Measurements from ENCODE around the gene EML1.

The EML1 gene

DNA sequence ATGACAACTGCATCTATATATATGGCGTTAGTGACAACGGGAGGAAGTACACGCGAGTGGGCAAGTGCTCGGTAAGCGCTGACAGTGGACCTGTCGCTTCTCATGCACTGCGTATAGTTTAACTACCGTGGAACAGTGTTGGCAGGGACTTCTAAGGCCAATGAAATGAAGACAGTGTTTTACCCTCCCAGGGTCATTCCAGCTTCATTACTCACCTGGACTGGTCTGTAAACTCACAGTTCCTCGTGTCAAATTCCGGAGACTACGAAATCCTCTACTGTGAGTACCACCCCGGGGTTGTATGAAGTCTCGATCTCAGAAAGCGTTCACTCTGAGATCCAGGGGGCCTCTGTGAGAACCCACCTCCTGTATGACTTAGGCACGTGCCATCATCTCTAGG is 142.8 kb downstream of the EML1 start:
- no peak for DNase-seq (ENCODE audit: low read depth)
- no peak overlapping the region for H3K4me3 ChIP-seq (ENCODE audit: control insufficient read depth, low read depth, low read length)
- TF ChIP-seq, protein P1, sequence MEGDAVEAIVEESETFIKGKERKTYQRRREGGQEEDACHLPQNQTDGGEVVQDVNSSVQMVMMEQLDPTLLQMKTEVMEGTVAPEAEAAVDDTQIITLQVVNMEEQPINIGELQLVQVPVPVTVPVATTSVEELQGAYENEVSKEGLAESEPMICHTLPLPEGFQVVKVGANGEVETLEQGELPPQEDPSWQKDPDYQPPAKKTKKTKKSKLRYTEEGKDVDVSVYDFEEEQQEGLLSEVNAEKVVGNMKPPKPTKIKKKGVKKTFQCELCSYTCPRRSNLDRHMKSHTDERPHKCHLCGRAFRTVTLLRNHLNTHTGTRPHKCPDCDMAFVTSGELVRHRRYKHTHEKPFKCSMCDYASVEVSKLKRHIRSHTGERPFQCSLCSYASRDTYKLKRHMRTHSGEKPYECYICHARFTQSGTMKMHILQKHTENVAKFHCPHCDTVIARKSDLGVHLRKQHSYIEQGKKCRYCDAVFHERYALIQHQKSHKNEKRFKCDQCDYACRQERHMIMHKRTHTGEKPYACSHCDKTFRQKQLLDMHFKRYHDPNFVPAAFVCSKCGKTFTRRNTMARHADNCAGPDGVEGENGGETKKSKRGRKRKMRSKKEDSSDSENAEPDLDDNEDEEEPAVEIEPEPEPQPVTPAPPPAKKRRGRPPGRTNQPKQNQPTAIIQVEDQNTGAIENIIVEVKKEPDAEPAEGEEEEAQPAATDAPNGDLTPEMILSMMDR (IDR thresholded peaks at IDR 0.05; ENCODE audit: control insufficient read depth, insufficient read depth, low read depth, low read length, missing control alignments), result no peak

DNA sequence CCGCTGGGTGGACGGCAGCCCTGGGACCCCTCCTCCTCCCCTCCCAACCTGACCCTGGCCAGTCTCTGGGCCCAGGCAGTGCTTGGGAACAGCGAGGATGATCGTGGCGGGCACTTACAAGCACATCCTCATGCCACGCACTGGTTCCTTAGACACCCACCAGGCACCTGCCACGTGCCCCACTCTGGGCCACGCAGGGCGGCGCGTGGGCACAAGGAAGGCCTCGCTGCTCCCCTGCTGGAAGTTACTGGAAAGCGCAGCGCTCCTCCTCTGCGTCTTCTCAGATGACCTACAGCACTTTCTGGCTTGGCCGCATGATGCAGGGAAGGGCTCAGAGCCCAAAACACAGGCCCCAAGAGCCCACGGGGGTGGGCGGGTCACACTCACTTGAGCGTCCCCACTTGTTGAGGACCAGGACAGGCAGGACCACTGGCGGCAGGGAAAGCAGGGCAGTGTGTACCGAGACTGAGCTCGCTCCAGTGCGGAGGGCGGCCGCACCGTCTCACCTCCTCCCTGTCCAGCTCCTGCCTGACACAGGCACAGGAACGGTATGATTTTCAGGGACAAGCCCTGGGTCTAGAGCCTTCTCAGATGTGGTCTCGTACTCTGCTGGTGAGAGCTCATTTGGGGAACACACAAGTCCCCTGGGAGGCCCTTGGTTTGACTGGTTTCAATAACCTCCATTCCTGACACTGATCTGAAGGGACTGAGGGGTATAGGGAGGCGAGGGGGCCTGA is 143.7 kb downstream of the EML1 start:
- no peak for DNase-seq (ENCODE audit: low read depth)
- TF ChIP-seq, protein P1 (IDR thresholded peaks at IDR 0.05; ENCODE audit: control insufficient read depth, insufficient read depth, low read depth, low read length, missing control alignments), result no peak
- H3K4me3 ChIP-seq (ENCODE audit: control insufficient read depth, low read depth, low read length), result no peak overlapping the region

DNA sequence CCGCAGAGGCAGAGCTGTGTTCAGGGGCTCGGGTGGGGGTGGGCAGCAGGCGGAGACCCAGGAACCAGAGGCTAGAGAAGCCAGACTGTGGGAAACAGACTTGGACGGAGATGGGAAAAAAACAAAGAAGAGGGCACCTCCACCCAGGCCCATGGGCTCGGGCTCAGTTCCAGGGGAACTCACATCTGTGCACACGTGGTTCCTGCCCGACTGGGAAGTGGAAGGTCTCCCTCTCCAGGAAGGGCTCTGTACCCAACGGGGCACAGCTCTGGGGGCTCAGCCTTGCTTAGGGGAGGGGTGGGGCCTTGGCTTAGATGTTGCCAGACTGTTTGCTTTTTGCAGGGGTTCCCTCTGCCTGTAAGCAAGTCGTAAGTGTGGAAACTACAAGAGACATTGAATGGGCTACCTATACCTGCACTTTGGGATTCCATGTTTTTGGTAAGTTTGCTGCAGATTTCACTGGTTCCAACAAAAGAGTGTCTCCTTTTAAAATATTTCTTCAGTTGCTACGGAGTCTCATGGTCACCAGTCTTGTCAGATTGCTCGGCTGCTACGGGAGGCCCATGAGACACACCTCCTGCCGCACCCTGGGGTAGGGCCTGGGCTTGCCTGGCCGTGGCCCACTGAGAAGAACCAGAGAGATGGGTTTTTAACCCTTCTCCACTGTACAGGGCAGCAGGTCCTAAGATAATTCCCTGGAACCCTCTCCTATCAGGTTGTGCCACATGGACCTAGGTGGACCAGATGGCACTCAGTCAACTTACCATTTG is 144.4 kb downstream of the EML1 start:
- TF ChIP-seq, protein P1 (IDR thresholded peaks at IDR 0.05; ENCODE audit: control insufficient read depth, insufficient read depth, low read depth, low read length, missing control alignments), result no peak
- no peak for DNase-seq (ENCODE audit: low read depth)

DNA sequence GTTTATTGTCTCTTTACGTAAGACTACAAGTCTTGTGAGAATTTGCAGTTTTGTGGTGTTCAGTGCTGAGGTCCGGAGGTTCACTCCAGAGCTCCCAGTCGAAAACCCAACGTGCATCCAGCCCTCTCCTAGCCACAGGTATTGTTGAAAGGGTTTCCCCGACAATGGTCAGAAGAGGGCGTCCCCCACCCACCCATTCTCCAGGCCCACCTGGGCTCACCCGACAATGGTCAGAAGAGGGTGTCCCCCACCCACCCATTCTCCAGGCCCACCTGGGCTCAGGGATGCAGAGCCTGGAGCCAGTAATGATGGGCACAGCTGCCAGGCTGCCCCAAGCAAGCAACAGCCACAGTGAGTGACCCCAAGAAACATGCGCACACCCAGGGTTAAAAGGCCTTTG is 145.2 kb downstream of the EML1 start:
- no peak overlapping the region for H3K4me3 ChIP-seq (ENCODE audit: control insufficient read depth, low read depth, low read length)
- TF ChIP-seq, protein P1 (IDR thresholded peaks at IDR 0.05; ENCODE audit: control insufficient read depth, insufficient read depth, low read depth, low read length, missing control alignments), result no peak
- no peak for DNase-seq (ENCODE audit: low read depth)

More for the DNA sequence above, 144.4 kb downstream of the EML1 start:
- no peak overlapping the region for H3K4me3 ChIP-seq (ENCODE audit: control insufficient read depth, low read depth, low read length)

DNA sequence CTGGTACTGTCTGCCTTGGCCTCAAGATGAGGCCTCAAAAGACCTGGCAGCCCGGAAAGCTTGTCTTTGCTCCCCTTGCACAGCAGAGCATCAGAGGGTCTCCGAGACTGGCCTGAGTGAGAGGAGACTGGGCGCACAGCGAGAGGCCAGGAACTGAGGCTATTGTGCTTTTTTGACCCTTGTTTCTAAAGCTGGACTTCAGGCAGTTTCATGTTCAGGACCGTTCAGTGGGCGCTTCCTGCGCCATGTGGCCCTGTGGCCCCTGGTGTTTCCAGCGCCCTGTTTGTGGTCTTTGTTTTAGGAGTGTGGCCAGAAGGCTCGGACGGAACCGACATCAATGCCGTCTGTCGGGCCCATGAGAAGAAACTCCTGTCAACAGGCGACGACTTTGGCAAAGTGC is 145.7 kb downstream of the EML1 start:
- H3K4me3 ChIP-seq (ENCODE audit: control insufficient read depth, low read depth, low read length), result no peak overlapping the region
- DNase-seq (ENCODE audit: low read depth), result no peak
- TF ChIP-seq, protein P1 (IDR thresholded peaks at IDR 0.05; ENCODE audit: control insufficient read depth, insufficient read depth, low read depth, low read length, missing control alignments), result no peak

DNA sequence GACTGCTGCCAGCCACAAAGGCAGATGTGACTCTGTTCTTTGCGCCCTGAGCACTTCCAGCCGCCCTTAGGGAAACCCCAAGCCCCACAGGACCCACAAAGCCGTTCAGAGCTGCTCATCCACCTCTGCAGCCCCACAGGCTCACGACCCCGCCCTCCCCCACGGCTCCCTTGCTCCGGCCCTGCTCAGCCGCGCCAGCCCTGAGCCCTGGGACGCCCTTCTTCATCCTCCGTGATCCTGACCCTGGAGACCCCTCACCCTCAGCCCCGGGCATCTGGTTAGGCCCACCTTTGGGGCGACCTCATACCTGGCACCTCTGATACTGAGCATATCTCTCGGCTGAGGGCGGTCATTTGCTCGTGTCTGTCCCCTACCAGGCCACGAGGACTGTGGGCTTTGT is 146.2 kb downstream of the EML1 start:
- TF ChIP-seq, protein P1 (IDR thresholded peaks at IDR 0.05; ENCODE audit: control insufficient read depth, insufficient read depth, low read depth, low read length, missing control alignments), result no peak
- H3K4me3 ChIP-seq (ENCODE audit: control insufficient read depth, low read depth, low read length), result no peak overlapping the region
- no peak for DNase-seq (ENCODE audit: low read depth)

All from AG09309 (cell line).